ENCODE results near the gene TMPRSS2.

TMPRSS2 gene

GRCh38 chr21:41510500-41510899 is 2.5 kb upstream of the TMPRSS2 start:
- in situ Hi-C loops (cut with MboI; ENCODE audit: low sequenced_read_pairs) = no loop called here

- in situ Hi-C loops (cut with MboI; ENCODE audit: low sequenced_read_pairs) = no loop called here
These were observed 1.8 kb upstream of the TMPRSS2 start for GRCh38 chr21:41509733-41510132.

GRCh38 chr21:41509145-41509496 is 1.2 kb upstream of the TMPRSS2 start:
- in situ Hi-C loops (cut with MboI; ENCODE audit: low sequenced_read_pairs) = no loop called here

- in situ Hi-C loops (cut with MboI; ENCODE audit: low sequenced_read_pairs) = no loop called here
These were observed 622 bp upstream of the TMPRSS2 start for GRCh38 chr21:41508415-41509144.

- in situ Hi-C loops (cut with MboI; ENCODE audit: low sequenced_read_pairs) = no loop called here
These were observed 1.1 kb downstream of the TMPRSS2 start for GRCh38 chr21:41506611-41507520.

GRCh38 chr21:41506005-41506594 is 1.9 kb downstream of the TMPRSS2 start:
- in situ Hi-C loops (cut with MboI; ENCODE audit: low sequenced_read_pairs) = no loop called here

GRCh38 chr21:41504030-41504429 is 3.9 kb downstream of the TMPRSS2 start:
- in situ Hi-C loops (cut with MboI; ENCODE audit: low sequenced_read_pairs) = no loop called here

- in situ Hi-C loops (cut with MboI; ENCODE audit: low sequenced_read_pairs) = no loop called here
These were observed 4.6 kb downstream of the TMPRSS2 start for GRCh38 chr21:41503331-41503730.

GRCh38 chr21:41501919-41502318 is 6.0 kb downstream of the TMPRSS2 start:
- in situ Hi-C loops (cut with MboI; ENCODE audit: low sequenced_read_pairs) = no loop called here

GRCh38 chr21:41500931-41501381 is 7.0 kb downstream of the TMPRSS2 start:
- in situ Hi-C loops (cut with MboI; ENCODE audit: low sequenced_read_pairs) = no loop called here

- in situ Hi-C loops (cut with MboI; ENCODE audit: low sequenced_read_pairs) = no loop called here
These were observed 7.6 kb downstream of the TMPRSS2 start for GRCh38 chr21:41500363-41500762.

GRCh38 chr21:41499920-41500319 is 8.0 kb downstream of the TMPRSS2 start:
- in situ Hi-C loops (cut with MboI; ENCODE audit: low sequenced_read_pairs) = no loop called here

GRCh38 chr21:41497788-41498187 is 10.2 kb downstream of the TMPRSS2 start:
- in situ Hi-C loops (cut with MboI; ENCODE audit: low sequenced_read_pairs) = no loop called here

- in situ Hi-C loops (cut with MboI; ENCODE audit: low sequenced_read_pairs) = no loop called here
These were observed 10.9 kb downstream of the TMPRSS2 start for GRCh38 chr21:41497008-41497407.

- in situ Hi-C loops (cut with MboI; ENCODE audit: low sequenced_read_pairs) = no loop called here
These were observed 13.7 kb downstream of the TMPRSS2 start for GRCh38 chr21:41494242-41494641.

GRCh38 chr21:41491412-41491811 is 16.5 kb downstream of the TMPRSS2 start:
- in situ Hi-C loops (cut with MboI; ENCODE audit: low sequenced_read_pairs) = no loop called here

GRCh38 chr21:41490330-41490729 is 17.6 kb downstream of the TMPRSS2 start:
- in situ Hi-C loops (cut with MboI; ENCODE audit: low sequenced_read_pairs) = no loop called here

- in situ Hi-C loops (cut with MboI; ENCODE audit: low sequenced_read_pairs) = no loop called here
These were observed 18.6 kb downstream of the TMPRSS2 start for GRCh38 chr21:41489329-41489728.

GRCh38 chr21:41488080-41488479 is 19.9 kb downstream of the TMPRSS2 start:
- in situ Hi-C loops (cut with MboI; ENCODE audit: low sequenced_read_pairs) = no loop called here

GRCh38 chr21:41487082-41487481 is 20.9 kb downstream of the TMPRSS2 start:
- in situ Hi-C loops (cut with MboI; ENCODE audit: low sequenced_read_pairs) = no loop called here

GRCh38 chr21:41483973-41484372 is 24.0 kb downstream of the TMPRSS2 start:
- in situ Hi-C loops (cut with MboI; ENCODE audit: low sequenced_read_pairs) = no loop called here

- in situ Hi-C loops (cut with MboI; ENCODE audit: low sequenced_read_pairs) = no loop called here
These were observed 24.5 kb downstream of the TMPRSS2 start for GRCh38 chr21:41483415-41483814.
